ENCODE data around the gene CACNA1I. TPM values are rescaled to one million over a fixed set of nuclear protein-coding genes. Genes with fewer than 3 reads are reported as not detected.

Gene CACNA1I
- total and polyA plus RNA-seq, 2 donors, result 0.52 to 0.68 TPM

DNA sequence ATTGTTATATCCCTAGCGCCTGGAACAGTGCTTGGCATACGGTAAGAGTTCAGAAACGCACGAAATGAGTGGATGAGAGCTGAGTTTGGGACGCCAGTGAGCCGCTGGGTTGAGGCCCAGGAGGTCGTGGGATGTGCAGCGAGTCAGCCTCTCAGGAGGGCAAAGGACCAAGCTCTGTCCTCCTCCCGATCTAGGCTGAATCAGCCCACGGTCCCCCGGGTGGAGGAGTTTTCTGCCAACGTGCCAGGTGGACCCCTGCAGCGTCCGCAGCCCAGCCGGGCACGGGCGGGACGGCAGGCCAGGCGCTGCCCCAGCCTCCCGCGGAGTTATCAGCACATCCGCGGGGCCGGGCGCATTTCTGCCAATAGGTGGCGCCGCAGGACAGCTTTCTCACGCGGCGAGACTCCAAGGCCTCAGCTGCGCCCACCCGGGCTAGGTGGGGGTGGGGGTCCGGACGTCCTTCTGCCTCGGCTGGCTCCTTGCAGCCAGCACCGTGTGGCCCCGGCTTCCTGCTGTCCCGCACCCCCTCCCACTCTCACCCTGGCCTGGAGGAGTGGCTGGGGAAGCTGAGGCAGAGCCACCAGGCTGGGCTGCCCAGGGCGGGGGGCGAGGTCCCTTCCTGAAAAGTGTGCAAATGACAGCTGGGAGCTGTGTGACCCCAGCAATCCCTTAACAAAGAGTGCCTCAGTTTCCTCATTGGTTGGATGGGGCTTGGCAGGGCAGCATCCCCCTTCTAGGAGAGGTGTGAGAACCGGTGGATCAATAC is 35.8 kb upstream of the CACNA1I start:
- 19% methylated on average over 41 of the region's 41 CpGs for WGBS
- H3K27me3 ChIP-seq (ENCODE audit: control insufficient read depth in 2 of 2, insufficient read depth in 1 of 2, low read length in 1 of 2), result peaks cover 0 to 5% of the 10 kb centered on the region in 2 donors
- peaks cover 18 to 44% of the 10 kb centered on the region in 2 donors for H3K4me1 ChIP-seq (ENCODE audit: control insufficient read depth in 2 of 2, insufficient read depth in 2 of 2, low read length in 2 of 2)
- H3K36me3 ChIP-seq (ENCODE audit: control insufficient read depth in 2 of 2, insufficient read depth in 2 of 2, low read length in 1 of 2), result peaks cover 3 to 17% of the 10 kb centered on the region in 2 donors
- H3K4me3 ChIP-seq (ENCODE audit: low read length in 2 of 2), result no peak overlapping the region
- no peaks in the 10 kb centered on the region for H3K9me3 ChIP-seq (ENCODE audit: control insufficient read depth in 2 of 2, insufficient read depth in 1 of 2, low read length in 1 of 2)
- H3K27ac ChIP-seq (ENCODE audit: low read depth in 1 of 2, low read length in 1 of 2), result no peak overlapping the region
- DNase-seq (ENCODE audit: low read depth in 6 of 9, low spot score in 9 of 9), result peak in 4 of 9 donors; percentile 77 to 85 (median 81)

DNA sequence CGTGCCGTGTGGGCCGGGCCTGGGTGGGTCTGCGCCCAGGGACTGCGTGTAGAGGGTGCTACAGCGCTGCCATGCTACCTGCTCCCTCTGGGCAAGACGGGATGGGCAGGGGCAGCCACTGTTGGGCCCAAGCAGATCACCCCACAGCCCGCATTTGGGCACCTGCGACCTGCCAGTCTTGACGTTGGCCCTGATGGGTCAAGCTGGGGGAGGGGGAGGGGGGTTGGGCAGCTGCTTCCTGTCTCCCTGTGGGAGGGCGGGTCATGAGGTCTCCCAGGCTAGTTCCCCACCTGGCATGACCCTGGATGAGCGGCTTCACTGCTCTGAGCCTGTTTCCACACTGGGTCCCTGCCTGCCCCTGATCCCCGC is 35.2 kb upstream of the CACNA1I start:
- Histone ChIP-seq H3K4me3 (ENCODE audit: low read length in 2 of 2) (no peak overlapping the region), H3K36me3 (ENCODE audit: control insufficient read depth in 2 of 2, insufficient read depth in 2 of 2, low read length in 1 of 2) (peaks cover 0 to 12% of the 10 kb centered on the region in 2 donors), H3K27ac (ENCODE audit: low read depth in 1 of 2, low read length in 1 of 2) (no peak overlapping the region), H3K4me1 (ENCODE audit: control insufficient read depth in 2 of 2, insufficient read depth in 2 of 2, low read length in 2 of 2) (peaks cover 13 to 39% of the 10 kb centered on the region in 2 donors), H3K9me3 (ENCODE audit: control insufficient read depth in 2 of 2, insufficient read depth in 1 of 2, low read length in 1 of 2) (peaks cover 0 to 4% of the 10 kb centered on the region in 2 donors), H3K27me3 (ENCODE audit: control insufficient read depth in 2 of 2, insufficient read depth in 1 of 2, low read length in 1 of 2) (peaks cover 0 to 9% of the 10 kb centered on the region in 2 donors)
- WGBS, result 65% methylated on average over 13 of the region's 13 CpGs
- no peak for DNase-seq (ENCODE audit: low read depth in 6 of 9, low spot score in 9 of 9)

GRCh38 chr22:39535831-39536449 is 34.6 kb upstream of the CACNA1I start:
- no peak for DNase-seq (ENCODE audit: low read depth in 6 of 9, low spot score in 9 of 9)
- 96% methylated on average over 15 of the region's 15 CpGs for WGBS
- Histone ChIP-seq H3K4me1 (ENCODE audit: control insufficient read depth in 2 of 2, insufficient read depth in 2 of 2, low read length in 2 of 2) (peaks cover 11 to 33% of the 10 kb centered on the region in 2 donors), H3K9me3 (ENCODE audit: control insufficient read depth in 2 of 2, insufficient read depth in 1 of 2, low read length in 1 of 2) (peaks cover 0 to 5% of the 10 kb centered on the region in 2 donors), H3K36me3 (ENCODE audit: control insufficient read depth in 2 of 2, insufficient read depth in 2 of 2, low read length in 1 of 2) (peaks cover 0 to 6% of the 10 kb centered on the region in 2 donors), H3K27ac (ENCODE audit: low read depth in 1 of 2, low read length in 1 of 2) (no peak overlapping the region), H3K27me3 (ENCODE audit: control insufficient read depth in 2 of 2, insufficient read depth in 1 of 2, low read length in 1 of 2) (peaks cover 0 to 9% of the 10 kb centered on the region in 2 donors), H3K4me3 (ENCODE audit: low read length in 2 of 2) (no peak overlapping the region)

DNA sequence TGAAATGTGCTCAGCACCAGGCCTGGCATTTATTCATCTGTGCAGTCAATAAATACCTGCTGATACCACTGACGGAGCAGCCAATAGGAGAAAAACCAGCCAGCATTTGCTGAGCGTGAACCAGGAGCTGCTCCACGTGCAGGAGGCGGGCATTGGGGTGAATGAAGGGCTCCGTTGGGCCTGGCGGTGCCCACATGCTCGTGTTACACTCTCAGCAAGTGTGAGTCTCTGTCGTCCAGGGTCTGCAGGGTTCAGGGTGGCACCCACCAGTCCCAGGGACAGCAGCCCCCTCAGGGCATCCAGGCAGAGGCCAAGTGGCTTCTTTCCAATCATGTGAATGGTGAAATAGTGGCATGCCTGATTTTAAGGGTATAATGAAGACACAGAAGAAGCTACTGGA is 33.8 kb upstream of the CACNA1I start:
- H3K4me1 ChIP-seq (ENCODE audit: control insufficient read depth in 2 of 2, insufficient read depth in 2 of 2, low read length in 2 of 2), result peaks cover 5 to 25% of the 10 kb centered on the region in 2 donors
- H3K9me3 ChIP-seq (ENCODE audit: control insufficient read depth in 2 of 2, insufficient read depth in 1 of 2, low read length in 1 of 2), result peaks cover 0 to 5% of the 10 kb centered on the region in 2 donors
- WGBS, result 90% methylated on average over 8 of the region's 8 CpGs
- no peak for DNase-seq (ENCODE audit: low read depth in 6 of 9, low spot score in 9 of 9)
- no peaks in the 10 kb centered on the region for H3K36me3 ChIP-seq (ENCODE audit: control insufficient read depth in 2 of 2, insufficient read depth in 2 of 2, low read length in 1 of 2)
- H3K4me3 ChIP-seq (ENCODE audit: low read length in 2 of 2), result no peak overlapping the region
- no peak overlapping the region for H3K27ac ChIP-seq (ENCODE audit: low read depth in 1 of 2, low read length in 1 of 2)
- peaks cover 0 to 12% of the 10 kb centered on the region in 2 donors for H3K27me3 ChIP-seq (ENCODE audit: control insufficient read depth in 2 of 2, insufficient read depth in 1 of 2, low read length in 1 of 2)

GRCh38 chr22:39537975-39538374 is 32.6 kb upstream of the CACNA1I start:
- H3K36me3 ChIP-seq (ENCODE audit: control insufficient read depth in 2 of 2, insufficient read depth in 2 of 2, low read length in 1 of 2), result no peaks in the 10 kb centered on the region
- peaks cover 0 to 19% of the 10 kb centered on the region in 2 donors for H3K27me3 ChIP-seq (ENCODE audit: control insufficient read depth in 2 of 2, insufficient read depth in 1 of 2, low read length in 1 of 2)
- H3K9me3 ChIP-seq (ENCODE audit: control insufficient read depth in 2 of 2, insufficient read depth in 1 of 2, low read length in 1 of 2), result peaks cover 0 to 5% of the 10 kb centered on the region in 2 donors
- no peak overlapping the region for H3K27ac ChIP-seq (ENCODE audit: low read depth in 1 of 2, low read length in 1 of 2)
- no peak for DNase-seq (ENCODE audit: low read depth in 6 of 9, low spot score in 9 of 9)
- H3K4me1 ChIP-seq (ENCODE audit: control insufficient read depth in 2 of 2, insufficient read depth in 2 of 2, low read length in 2 of 2), result peaks cover 3 to 20% of the 10 kb centered on the region in 2 donors
- 75% methylated on average over 2 of the region's 2 CpGs for WGBS
- H3K4me3 ChIP-seq (ENCODE audit: low read length in 2 of 2), result no peak overlapping the region

DNA sequence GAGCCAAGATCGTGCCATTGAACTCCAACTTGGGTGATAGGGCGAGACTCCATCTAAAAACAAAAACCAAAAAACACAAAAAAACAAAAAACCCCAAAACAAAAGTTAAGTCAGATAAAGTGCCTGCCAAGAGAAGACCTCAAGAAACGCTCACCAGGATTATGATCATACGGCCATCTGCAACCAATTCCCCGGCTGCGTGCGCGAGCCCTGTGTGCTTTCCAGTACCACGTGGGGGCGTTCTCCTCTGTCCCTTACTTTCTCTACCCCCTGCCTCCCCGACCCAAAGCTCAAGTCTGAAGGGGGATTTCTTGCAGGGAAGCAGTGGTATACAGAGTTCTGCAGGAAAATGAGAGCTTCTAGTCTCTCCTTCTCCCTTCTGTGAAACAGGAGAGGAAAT is 27.5 kb upstream of the CACNA1I start:
- DNase-seq (ENCODE audit: low read depth in 6 of 9, low spot score in 9 of 9), result peak in 2 of 9 donors; percentile 52 to 63
- Histone ChIP-seq H3K4me1 (ENCODE audit: control insufficient read depth in 2 of 2, insufficient read depth in 2 of 2, low read length in 2 of 2) (peaks cover 0 to 8% of the 10 kb centered on the region in 2 donors), H3K27me3 (ENCODE audit: control insufficient read depth in 2 of 2, insufficient read depth in 1 of 2, low read length in 1 of 2) (peaks cover 4 to 45% of the 10 kb centered on the region in 2 donors), H3K9me3 (ENCODE audit: control insufficient read depth in 2 of 2, insufficient read depth in 1 of 2, low read length in 1 of 2) (peaks cover 0 to 8% of the 10 kb centered on the region in 2 donors), H3K36me3 (ENCODE audit: control insufficient read depth in 2 of 2, insufficient read depth in 2 of 2, low read length in 1 of 2) (no peaks in the 10 kb centered on the region), H3K4me3 (ENCODE audit: low read length in 2 of 2) (no peak overlapping the region), H3K27ac (ENCODE audit: low read depth in 1 of 2, low read length in 1 of 2) (no peak overlapping the region)
- 21% methylated on average over 11 of the region's 11 CpGs for WGBS

- 26% methylated on average over 39 of the region's 39 CpGs for WGBS
- peaks cover 0 to 3% of the 10 kb centered on the region in 2 donors for H3K9me3 ChIP-seq (ENCODE audit: control insufficient read depth in 2 of 2, insufficient read depth in 1 of 2, low read length in 1 of 2)
- peaks cover 0 to 8% of the 10 kb centered on the region in 2 donors for H3K4me1 ChIP-seq (ENCODE audit: control insufficient read depth in 2 of 2, insufficient read depth in 2 of 2, low read length in 2 of 2)
- DNase-seq (ENCODE audit: low read depth in 6 of 9, low spot score in 9 of 9), result peak in 3 of 9 donors; percentile 63 to 79 (median 75)
- H3K27me3 ChIP-seq (ENCODE audit: control insufficient read depth in 2 of 2, insufficient read depth in 1 of 2, low read length in 1 of 2), result peaks cover 4 to 63% of the 10 kb centered on the region in 2 donors
- H3K27ac ChIP-seq (ENCODE audit: low read depth in 1 of 2, low read length in 1 of 2), result no peak overlapping the region
- H3K36me3 ChIP-seq (ENCODE audit: control insufficient read depth in 2 of 2, insufficient read depth in 2 of 2, low read length in 1 of 2), result no peaks in the 10 kb centered on the region
- no peak overlapping the region for H3K4me3 ChIP-seq (ENCODE audit: low read length in 2 of 2)
Observed at GRCh38 chr22:39545386-39546365, 24.9 kb upstream of the CACNA1I start.

DNA sequence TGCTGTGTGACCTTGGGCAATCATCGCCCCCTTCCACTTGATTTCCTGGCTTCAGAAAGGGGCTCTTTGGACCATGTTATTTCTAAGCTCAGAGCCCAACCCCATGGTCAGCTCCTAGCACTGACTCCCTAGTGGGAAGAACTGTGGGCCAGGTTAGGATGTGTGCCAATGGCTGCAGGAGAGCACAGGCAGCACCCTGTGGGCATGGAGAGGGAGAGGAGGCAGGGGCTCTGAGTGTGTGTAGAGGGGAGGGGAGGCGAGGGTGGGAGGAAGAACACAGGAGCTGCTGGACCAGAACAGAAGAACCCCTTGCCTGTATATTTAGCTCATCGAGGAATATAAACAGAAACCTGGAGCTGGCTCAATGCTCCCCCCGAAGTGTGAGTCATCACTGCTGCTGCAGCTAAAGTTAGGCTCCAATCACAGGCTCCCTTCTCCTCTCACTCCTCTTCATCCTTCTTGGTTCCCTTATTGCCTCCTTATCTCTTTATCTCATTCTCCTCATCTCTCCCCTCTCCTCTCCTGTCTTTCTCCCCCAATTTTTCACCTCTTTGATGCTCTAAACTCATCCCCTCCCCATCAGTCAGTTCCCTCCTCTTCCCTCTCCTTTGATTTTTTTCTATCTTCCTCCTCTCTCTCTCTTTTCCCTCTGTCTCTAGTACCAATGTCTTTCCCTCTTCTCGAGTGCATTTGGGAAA is 23.5 kb upstream of the CACNA1I start:
- peaks cover 4 to 70% of the 10 kb centered on the region in 2 donors for H3K27me3 ChIP-seq (ENCODE audit: control insufficient read depth in 2 of 2, insufficient read depth in 1 of 2, low read length in 1 of 2)
- H3K4me3 ChIP-seq (ENCODE audit: low read length in 2 of 2), result no peak overlapping the region
- no peak overlapping the region for H3K27ac ChIP-seq (ENCODE audit: low read depth in 1 of 2, low read length in 1 of 2)
- no peaks in the 10 kb centered on the region for H3K36me3 ChIP-seq (ENCODE audit: control insufficient read depth in 2 of 2, insufficient read depth in 2 of 2, low read length in 1 of 2)
- peaks cover 0 to 8% of the 10 kb centered on the region in 2 donors for H3K4me1 ChIP-seq (ENCODE audit: control insufficient read depth in 2 of 2, insufficient read depth in 2 of 2, low read length in 2 of 2)
- WGBS, result 66% methylated on average over 5 of the region's 5 CpGs
- H3K9me3 ChIP-seq (ENCODE audit: control insufficient read depth in 2 of 2, insufficient read depth in 1 of 2, low read length in 1 of 2), result peaks cover 0 to 3% of the 10 kb centered on the region in 2 donors
- DNase-seq (ENCODE audit: low read depth in 6 of 9, low spot score in 9 of 9), result no peak

All from thymus (tissue), 11 donors.